Neuron (in vitro differentiated cells): ENCODE measurements around the gene NCKAP5.

Experiments
- H2AFZ ChIP-seq: one replicate; pipeline ENCODE4 v1.6.1; 2013; ENCODE audit warnings: low read depth, mild to moderate bottlenecking, inconsistent platforms, low read length, moderate library complexity
- H3K27me3 ChIP-seq: one replicate; pipeline ENCODE4 v1.6.1; 2013; ENCODE audit warnings: low read length; ENCODE audit not compliant: insufficient read depth
- H3K36me3 ChIP-seq: one replicate; pipeline ENCODE4 v1.6.1; 2013; ENCODE audit warnings: low read length; ENCODE audit not compliant: insufficient read depth
- H3K4me1 ChIP-seq: one replicate; pipeline ENCODE4 v1.6.1; 2013; ENCODE audit warnings: low read length; ENCODE audit not compliant: insufficient read depth
- H3K4me3 ChIP-seq: 2 replicates; pipeline ENCODE4 v1.5.1; 2013; ENCODE audit warnings: mild to moderate bottlenecking, low read length, moderate library complexity
- H3K9me3 ChIP-seq: one replicate; pipeline ENCODE4 v1.6.1; 2013; ENCODE audit warnings: low read length

The NCKAP5 gene

GRCh38 chr2:133292259-133292658 lies 276.0 kb downstream of the NCKAP5 start:
- Histone ChIP-seq H3K27me3 (no peaks in the 10 kb centered on the region), H3K4me3 (no peak overlapping the region), H2AFZ (no peak overlapping the region)

GRCh38 chr2:133287709-133288108 lies 280.6 kb downstream of the NCKAP5 start:
- H2AFZ ChIP-seq = no peak overlapping the region
- H3K36me3 ChIP-seq = no peaks in the 10 kb centered on the region
- no peak overlapping the region for H3K4me3 ChIP-seq
- H3K4me1 ChIP-seq = no peaks in the 10 kb centered on the region
- no peaks in the 10 kb centered on the region for H3K27me3 ChIP-seq
- H3K9me3 ChIP-seq = no peaks in the 10 kb centered on the region

More at GRCh38 chr2:133292259-133292658, 276.0 kb downstream of the NCKAP5 start:
- no peaks in the 10 kb centered on the region for H3K36me3 ChIP-seq
- H3K9me3 ChIP-seq = peaks cover 2% of the 10 kb centered on the region
- H3K4me1 ChIP-seq = peaks cover 9% of the 10 kb centered on the region

GRCh38 chr2:133286326-133286922 lies 281.8 kb downstream of the NCKAP5 start:
- H3K9me3 ChIP-seq = no peaks in the 10 kb centered on the region
- no peaks in the 10 kb centered on the region for H3K36me3 ChIP-seq
- no peak overlapping the region for H2AFZ ChIP-seq
- H3K4me1 ChIP-seq = no peaks in the 10 kb centered on the region
- no peak overlapping the region for H3K4me3 ChIP-seq
- no peaks in the 10 kb centered on the region for H3K27me3 ChIP-seq

DNA sequence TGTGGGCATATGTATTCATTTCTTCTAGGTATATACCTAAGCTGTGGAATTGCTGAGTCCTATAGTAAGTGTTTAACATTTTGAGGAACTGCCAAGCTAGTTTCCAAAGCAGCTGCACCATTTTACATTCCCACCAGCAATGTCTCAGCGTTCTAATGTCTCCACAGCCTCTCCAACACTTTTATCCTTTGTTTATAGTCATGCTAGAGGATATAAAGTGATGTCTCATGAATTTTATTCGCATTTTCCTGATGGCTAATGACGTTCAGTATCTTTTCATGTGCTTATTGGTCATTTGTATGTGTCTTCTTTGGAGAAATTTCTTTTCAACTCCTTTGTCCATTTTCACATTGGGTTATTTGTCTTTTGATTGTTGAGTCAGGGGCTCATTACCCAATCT lies 295.2 kb downstream of the NCKAP5 start:
- no peak overlapping the region for H3K4me3 ChIP-seq
- H2AFZ ChIP-seq = no peak overlapping the region
- no peaks in the 10 kb centered on the region for H3K27me3 ChIP-seq
- peaks cover 9% of the 10 kb centered on the region for H3K4me1 ChIP-seq
- H3K9me3 ChIP-seq = peaks cover 2% of the 10 kb centered on the region
- H3K36me3 ChIP-seq = no peaks in the 10 kb centered on the region

DNA sequence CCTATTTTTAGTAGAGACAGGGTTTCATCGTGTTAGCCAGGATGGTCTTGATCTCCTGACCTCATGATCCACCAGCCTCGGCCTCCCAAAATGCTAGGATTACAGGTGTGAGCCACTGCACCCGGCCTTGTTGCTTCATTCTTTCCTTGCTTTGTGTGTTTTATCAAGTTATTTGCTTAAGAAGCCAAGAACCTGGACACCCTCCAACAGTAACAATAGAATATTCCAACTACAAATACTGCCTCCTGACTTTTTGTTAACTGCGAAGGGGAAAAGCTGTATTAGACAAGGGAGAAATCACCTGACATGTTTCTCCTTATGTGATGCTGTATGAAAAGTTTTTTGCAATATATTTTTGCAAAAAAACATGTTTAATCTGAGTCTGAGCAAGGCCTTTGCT lies 297.2 kb downstream of the NCKAP5 start:
- Histone ChIP-seq H3K4me3 (no peak overlapping the region), H3K27me3 (no peaks in the 10 kb centered on the region), H2AFZ (no peak overlapping the region), H3K9me3 (peaks cover 2% of the 10 kb centered on the region), H3K36me3 (no peaks in the 10 kb centered on the region), H3K4me1 (peaks cover 9% of the 10 kb centered on the region)

DNA sequence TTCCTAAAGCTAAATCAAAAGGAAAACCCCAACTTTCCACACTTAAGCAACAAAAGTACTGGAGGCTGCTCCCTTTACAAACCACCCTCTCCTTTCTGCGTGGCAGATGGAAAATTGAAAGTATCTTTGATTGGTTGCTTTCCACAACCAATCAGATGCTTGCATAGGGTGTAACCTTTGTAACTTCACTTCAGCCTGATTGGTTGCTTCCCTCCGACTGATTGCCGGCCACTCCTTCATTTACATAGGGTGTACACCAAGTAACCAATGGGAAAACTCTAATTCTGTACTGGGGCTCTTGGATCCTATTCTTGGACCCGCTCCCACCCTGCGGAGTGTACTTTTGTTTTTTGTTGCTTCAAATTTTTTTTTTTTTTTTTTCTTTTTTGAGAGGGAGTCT lies 297.7 kb downstream of the NCKAP5 start:
- no peak overlapping the region for H3K4me3 ChIP-seq
- H3K9me3 ChIP-seq = peaks cover 2% of the 10 kb centered on the region
- no peaks in the 10 kb centered on the region for H3K36me3 ChIP-seq
- no peak overlapping the region for H2AFZ ChIP-seq
- no peaks in the 10 kb centered on the region for H3K27me3 ChIP-seq
- peaks cover 9% of the 10 kb centered on the region for H3K4me1 ChIP-seq

- peaks cover 2% of the 10 kb centered on the region for H3K9me3 ChIP-seq
- H3K4me3 ChIP-seq = no peak overlapping the region
- no peaks in the 10 kb centered on the region for H3K4me1 ChIP-seq
Observed at GRCh38 chr2:133266926-133267590, 301.2 kb downstream of the NCKAP5 start.

GRCh38 chr2:133266041-133266925 lies 302.0 kb downstream of the NCKAP5 start:
- Histone ChIP-seq H3K36me3 (no peaks in the 10 kb centered on the region), H3K27me3 (no peaks in the 10 kb centered on the region), H3K4me3 (no peak overlapping the region), H2AFZ (no peak overlapping the region), H3K4me1 (no peaks in the 10 kb centered on the region), H3K9me3 (peaks cover 2% of the 10 kb centered on the region)

More at GRCh38 chr2:133266926-133267590, 301.2 kb downstream of the NCKAP5 start:
- H3K27me3 ChIP-seq = no peaks in the 10 kb centered on the region
- H2AFZ ChIP-seq = no peak overlapping the region
- H3K36me3 ChIP-seq = no peaks in the 10 kb centered on the region

DNA sequence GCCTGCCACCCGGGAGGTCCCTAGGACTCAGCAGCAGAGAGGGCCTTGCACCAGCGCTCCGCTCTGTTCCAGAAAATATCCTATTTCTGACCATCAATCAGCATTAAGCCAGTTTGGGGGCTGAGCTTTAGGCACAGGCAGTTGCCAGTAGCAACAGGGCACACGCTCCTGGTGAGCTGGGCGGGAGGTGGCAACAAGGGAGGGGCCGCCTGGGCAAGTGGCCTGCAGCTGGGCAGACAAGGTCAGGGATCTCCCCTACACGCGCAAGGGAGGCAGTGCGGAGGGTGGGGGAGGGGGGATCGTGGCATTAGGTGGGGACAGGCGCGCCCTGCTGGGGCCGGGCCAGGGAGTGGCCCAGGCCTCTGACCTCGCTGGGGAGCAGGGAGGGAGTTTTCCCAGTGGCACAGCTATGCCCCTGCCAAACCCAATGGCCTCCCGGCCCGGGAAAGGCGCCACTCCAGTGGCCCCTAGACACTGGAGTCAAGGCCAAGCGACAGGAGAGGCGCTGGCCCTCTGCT lies 302.8 kb downstream of the NCKAP5 start:
- no peaks in the 10 kb centered on the region for H3K4me1 ChIP-seq
- no peaks in the 10 kb centered on the region for H3K36me3 ChIP-seq
- H3K4me3 ChIP-seq = no peak overlapping the region
- H2AFZ ChIP-seq = no peak overlapping the region
- peaks cover 2% of the 10 kb centered on the region for H3K9me3 ChIP-seq
- no peaks in the 10 kb centered on the region for H3K27me3 ChIP-seq

- no peak overlapping the region for H2AFZ ChIP-seq
- H3K9me3 ChIP-seq = peaks cover 2% of the 10 kb centered on the region
- H3K27me3 ChIP-seq = no peaks in the 10 kb centered on the region
- H3K36me3 ChIP-seq = no peaks in the 10 kb centered on the region
- H3K4me3 ChIP-seq = no peak overlapping the region
- no peaks in the 10 kb centered on the region for H3K4me1 ChIP-seq
Observed at GRCh38 chr2:133264989-133265401, 303.3 kb downstream of the NCKAP5 start.

DNA sequence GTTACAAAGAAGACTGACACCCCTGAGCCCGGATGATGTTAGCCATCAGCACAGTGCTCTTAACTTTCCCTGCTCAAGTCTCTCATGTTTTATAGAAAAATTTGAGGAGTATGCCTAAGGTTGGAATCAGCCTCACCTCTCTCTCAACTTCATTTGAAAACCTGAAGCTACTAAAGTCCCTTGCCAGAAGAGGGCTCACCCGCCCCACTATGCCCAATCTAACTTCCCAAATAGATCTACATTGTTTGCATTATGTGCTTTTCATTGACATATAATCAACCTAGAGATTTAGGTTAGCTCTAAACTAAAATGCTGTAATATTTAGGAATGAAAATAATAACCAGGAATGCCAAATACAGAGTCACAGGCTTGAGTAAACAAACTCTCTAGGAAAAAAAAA lies 305.4 kb downstream of the NCKAP5 start:
- Histone ChIP-seq H3K4me3 (no peak overlapping the region), H2AFZ (no peak overlapping the region), H3K27me3 (no peaks in the 10 kb centered on the region), H3K36me3 (no peaks in the 10 kb centered on the region), H3K4me1 (no peaks in the 10 kb centered on the region), H3K9me3 (no peaks in the 10 kb centered on the region)

DNA sequence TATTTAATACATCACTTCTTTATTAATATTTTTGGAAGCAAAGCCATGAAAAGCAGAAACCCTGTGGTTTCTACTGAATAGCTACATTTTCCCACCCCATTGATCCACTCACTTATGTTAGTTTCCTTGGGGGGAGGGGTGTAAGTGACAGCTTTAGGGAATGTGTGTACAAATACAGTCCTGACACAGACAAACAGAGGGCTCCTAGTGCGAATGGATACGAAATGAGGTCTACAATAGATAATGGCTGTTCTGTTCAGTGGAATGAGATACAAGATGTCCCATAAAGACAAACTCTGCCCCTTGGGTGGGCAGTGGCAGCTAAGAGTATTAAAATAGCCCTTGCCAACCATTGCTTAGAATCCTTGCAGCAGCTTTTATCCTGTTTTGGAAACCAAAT lies 312.9 kb downstream of the NCKAP5 start:
- no peak overlapping the region for H3K4me3 ChIP-seq
- no peaks in the 10 kb centered on the region for H3K27me3 ChIP-seq
- no peaks in the 10 kb centered on the region for H3K36me3 ChIP-seq
- no peaks in the 10 kb centered on the region for H3K9me3 ChIP-seq
- H2AFZ ChIP-seq = no peak overlapping the region
- H3K4me1 ChIP-seq = peaks cover 5% of the 10 kb centered on the region

GRCh38 chr2:133253793-133254192 lies 314.5 kb downstream of the NCKAP5 start:
- Histone ChIP-seq H2AFZ (no peak overlapping the region), H3K27me3 (no peaks in the 10 kb centered on the region), H3K36me3 (no peaks in the 10 kb centered on the region), H3K4me3 (no peak overlapping the region), H3K9me3 (peaks cover 3% of the 10 kb centered on the region), H3K4me1 (peaks cover 5% of the 10 kb centered on the region)
